Left ventricle myocardium superior (tissue), 1 donor: ENCODE results near the gene UCP1. TPM values are rescaled to one million over a fixed set of nuclear protein-coding genes. Genes with fewer than 3 reads are reported as not detected.
"Not testable (repeated sequence)": the region's sequence is repeated elsewhere in the genome, so short reads cannot be mapped to it uniquely, and the experiment has no call there.

ENCODE experiments used
- ATAC-seq: fragments of 200-7000 bp; cut with Tn5 transposase; one replicate; pipeline ENCODE4 v1.9.1; 2020; ENCODE audit warnings: mild to moderate bottlenecking, moderate library complexity
- DNase-seq: peaks from one replicate; pipeline ENCODE4 v3.0.0-alpha.2; 2020
- intact Hi-C: fragments of 100-400 bp; cut with micrococcal nuclease; formaldehyde crosslinking; loops from one replicate; pipeline ENCODE4 v1.11.0; 2022
- total RNA-seq: library from RNA; stranded (reverse); fragmentation: NEBNext Ultra II Directional; extraction: Animal tissue kit (Norgen Biotek cat#: 25700); gene quantifications from one replicate; pipeline ENCODE4 v1.2.1, GENCODE V29; 2021
- donor health status: DM: no; HTN: yes; CAD: no; lungs with severe emphysema.

The UCP1 gene
- total RNA-seq, 1 donor from 2014 or later: not detected

GRCh38 chr4:140557831-140558435, 10.8 kb downstream of the UCP1 start:
- DNase-seq: no peak
- intact Hi-C loops: no loop called here
- ATAC-seq: no peak

DNA sequence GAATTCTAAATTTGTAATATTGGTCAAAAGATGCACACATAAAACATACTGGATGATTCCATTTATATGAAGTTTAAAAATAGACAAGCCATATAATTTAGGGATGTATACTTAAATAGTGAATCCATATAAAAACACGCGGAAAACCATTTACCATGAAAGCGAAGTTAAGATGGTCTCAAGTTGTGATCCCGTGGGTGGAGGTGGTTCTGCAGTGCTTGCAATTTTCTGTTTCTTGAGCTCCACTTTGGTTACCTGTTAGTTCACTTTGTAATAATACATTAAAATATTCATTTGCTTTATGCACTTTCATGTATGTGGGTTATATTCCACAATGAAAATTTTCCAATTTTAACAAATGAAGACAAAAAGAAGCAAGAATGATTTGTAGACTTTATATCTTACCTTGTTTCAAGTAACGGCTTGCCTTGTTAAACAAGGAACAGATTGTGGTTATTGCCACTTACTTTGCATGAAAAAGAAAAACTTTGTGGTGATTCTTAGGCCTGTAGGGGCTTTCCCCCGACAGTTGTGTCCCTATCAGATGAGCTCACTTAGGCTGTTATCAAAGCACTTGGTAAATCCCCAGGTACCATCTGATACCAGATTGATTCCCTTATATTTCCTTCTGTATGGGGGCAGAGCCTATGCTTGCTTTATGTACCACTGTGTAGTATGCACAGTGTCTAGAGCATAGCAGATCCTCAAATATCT, 12.2 kb downstream of the UCP1 start:
- ATAC-seq (no peak), DNase-seq (no peak)
- intact Hi-C loops: no loop called here

DNA sequence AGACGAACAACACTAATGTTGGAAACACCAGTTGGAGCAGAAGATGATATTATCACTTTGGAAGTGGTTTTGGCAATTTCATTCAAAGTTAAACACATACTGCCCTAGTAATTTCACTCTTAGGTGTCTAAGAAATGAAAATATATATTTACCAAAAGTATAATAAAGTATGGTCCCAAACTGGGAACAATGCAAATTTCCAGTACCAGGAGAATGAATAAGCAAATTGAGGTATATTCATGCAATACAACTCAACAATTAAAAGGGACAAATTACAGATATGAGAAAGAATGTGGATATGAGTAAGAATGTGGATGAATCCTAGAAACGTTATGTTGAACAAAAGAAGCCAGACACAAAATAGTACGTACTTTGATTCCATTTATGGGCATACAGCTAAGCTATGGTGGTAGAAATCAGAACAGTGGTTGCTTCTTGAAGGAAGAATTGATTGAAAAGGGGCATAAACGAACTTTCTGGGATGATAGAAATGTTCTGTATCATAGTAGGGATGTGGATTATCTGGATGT, 34.7 kb downstream of the UCP1 start:
- DNase-seq (no peak), ATAC-seq (no peak)
- intact Hi-C loops: no loop called here

- DNase-seq (no peak), ATAC-seq (peak; percentile 89)
- intact Hi-C loops: no loop called here
These were observed 39.3 kb downstream of the UCP1 start for GRCh38 chr4:140529434-140529833.

DNA sequence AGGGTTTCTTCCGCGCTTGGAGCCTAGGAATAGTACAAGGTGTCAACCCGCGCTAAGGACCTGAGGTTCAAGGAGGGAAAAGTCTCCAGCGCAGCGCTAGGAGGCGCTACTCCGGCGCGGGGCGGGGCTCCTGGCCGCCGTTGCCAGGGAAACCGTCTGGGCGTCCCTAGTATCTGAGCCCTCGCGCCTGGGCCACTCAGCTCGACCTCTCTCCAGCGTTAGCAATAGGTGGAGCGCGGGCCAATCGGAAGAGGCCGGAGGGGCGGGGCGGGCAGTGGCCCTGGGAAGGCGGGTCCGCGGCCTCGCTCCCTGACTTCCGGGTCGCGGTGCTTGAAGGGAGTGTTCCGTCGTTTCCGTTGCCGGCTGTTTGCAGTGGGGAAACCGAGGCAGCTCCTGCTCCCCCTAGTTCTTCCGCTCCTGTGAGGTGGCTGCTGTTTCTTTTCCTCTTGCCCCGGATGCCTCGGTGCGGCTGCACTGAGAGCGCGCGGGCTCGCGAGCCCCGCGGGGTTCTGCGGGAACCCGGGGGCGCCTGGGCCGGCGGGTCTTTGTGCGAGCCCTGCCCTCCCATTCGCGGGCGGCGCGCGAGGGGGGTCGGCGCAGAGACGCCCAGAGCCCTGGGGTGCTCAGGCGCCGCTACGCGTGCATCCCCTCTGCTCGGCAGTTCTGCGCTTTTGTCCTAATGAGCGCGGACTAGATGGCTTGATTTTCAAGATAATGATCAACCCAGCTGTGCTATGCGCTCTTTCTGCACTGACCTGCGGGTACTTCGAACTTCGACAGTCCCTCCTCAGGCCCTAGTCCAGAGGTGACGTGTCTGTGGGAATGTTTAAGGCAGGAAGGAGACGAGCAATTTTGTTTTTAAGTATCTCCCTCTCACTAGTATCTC, 44.7 kb downstream of the UCP1 start, which contains the start of gene ELMOD2:
Gene ELMOD2 (plus strand): TSS at position 312 of the 886 bp plus-strand sequence. CDS start 1,261 bp downstream, outside the sequence.
- ATAC-seq (peak; percentile 100), DNase-seq (peak; percentile 100)
- intact Hi-C loops: no loop called here

DNA sequence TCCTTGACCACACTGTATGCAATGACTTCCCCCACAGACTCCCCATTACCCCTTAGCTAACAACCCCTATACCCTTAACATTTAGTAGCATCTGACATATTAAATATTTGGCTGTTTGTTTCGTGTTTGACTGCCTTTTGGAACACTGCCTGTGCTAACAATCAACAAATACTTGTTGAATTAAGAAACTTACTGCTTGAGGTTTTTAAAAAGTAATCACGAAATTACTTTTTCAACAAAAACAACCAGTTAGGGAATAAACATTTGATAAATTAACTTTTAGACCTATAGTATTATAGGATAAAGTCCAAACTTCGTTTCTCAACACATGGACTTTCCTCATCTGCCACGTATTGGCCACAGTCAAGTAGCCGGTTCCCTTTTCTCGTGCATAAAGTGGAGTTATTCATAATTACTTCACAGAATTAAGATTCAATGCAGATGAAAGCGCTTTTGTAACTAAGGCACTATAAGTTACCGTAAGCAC, 45.3 kb downstream of the UCP1 start:
- DNase-seq (no peak), ATAC-seq (no peak)
- intact Hi-C loops: no loop called here

DNA sequence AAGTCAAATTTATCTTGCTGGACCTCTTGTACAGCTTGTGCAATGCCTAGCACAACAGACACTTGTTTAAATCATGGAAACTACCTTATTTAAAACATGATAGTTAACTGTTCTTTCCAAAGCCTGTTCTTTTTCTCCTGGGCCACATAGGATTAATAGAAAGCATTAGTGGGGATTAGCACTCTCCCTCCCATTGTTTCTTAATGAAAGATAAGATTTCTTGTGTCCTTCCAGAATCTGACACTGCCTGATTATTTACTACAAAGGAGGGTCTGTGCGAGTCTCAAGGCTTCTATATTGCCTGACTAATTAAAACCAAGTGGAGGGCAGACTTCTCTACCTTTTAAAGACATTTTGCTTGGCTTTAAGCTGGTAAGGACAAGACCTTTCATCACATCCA, 53.3 kb downstream of the UCP1 start:
- DNase-seq (no peak), ATAC-seq (no peak)
- intact Hi-C loops: no loop called here

- DNase-seq, ATAC-seq, intact Hi-C loops: not testable (repeated sequence)
These were observed 55.0 kb downstream of the UCP1 start for GRCh38 chr4:140513765-140514164.

Other genes starting within 250 kb of the UCP1 start
- gene SCOC, start 195.3 kb downstream of the UCP1 start, total RNA-seq: 76.9 TPM
- 91.1 TPM for gene CLGN, start 141.3 kb downstream of the UCP1 start, total RNA-seq
- not detected for gene MGAT4D, start 70.7 kb downstream of the UCP1 start, total RNA-seq
- 15.6 TPM for gene ELMOD2, start 44.8 kb downstream of the UCP1 start, total RNA-seq
- gene TBC1D9, start 187.4 kb upstream of the UCP1 start, total RNA-seq: 12.8 TPM